GM21723 (cell line): ENCODE measurements around the gene HSD17B2.

Experiments used
- ATAC-seq: cut with Tn5 transposase; IDR thresholded peaks from one replicate; pipeline ENCODE4 v1.9.1; 2021; ENCODE audit warnings: mild to moderate bottlenecking, moderate library complexity; ENCODE audit not compliant: unreplicated experiment

HSD17B2 gene

GRCh38 chr16:82047374-82047773 lies 12.3 kb downstream of the HSD17B2 start:
- no peak for ATAC-seq

- no peak for ATAC-seq
Observed at GRCh38 chr16:82047787-82048186, 12.7 kb downstream of the HSD17B2 start.

DNA sequence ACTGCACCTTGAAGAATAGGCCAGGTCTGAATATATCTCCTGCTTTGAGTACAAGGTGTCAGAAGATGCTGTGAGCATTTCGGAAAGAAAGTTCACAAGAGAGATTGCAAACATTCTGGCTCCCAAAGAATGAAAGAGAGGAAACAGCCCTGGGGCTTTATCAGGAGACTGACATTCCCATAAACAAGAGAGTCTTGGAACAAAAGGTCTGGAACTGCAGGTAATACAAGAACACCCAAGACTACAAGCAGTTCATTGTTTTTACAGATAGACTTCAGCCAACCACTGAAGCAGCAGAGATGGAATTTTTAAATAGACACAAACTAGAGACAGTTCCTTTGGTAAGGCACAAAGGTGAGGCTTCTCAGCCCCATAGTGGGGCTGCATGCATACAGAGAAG lies 14.4 kb downstream of the HSD17B2 start:
- no peak for ATAC-seq

DNA sequence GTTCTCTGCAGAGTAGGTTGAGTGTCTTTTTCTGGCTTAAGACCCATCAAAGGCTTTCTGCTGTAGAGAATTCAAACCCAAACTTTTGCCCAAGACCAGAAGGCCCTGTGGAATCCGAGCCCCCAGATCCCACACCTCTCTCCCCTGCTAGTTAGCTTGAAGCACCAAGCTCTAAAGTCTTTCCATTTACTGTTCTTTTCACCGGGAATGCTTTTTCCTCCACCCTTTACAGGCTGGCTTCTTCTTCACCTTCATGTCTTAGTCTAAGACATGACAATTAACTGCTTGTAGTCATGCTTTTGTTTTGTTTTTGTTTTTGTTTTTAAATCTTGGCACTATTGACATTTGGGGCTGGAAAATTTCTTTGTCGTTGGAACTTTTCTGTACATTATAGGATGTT lies 15.5 kb downstream of the HSD17B2 start:
- no peak for ATAC-seq

DNA sequence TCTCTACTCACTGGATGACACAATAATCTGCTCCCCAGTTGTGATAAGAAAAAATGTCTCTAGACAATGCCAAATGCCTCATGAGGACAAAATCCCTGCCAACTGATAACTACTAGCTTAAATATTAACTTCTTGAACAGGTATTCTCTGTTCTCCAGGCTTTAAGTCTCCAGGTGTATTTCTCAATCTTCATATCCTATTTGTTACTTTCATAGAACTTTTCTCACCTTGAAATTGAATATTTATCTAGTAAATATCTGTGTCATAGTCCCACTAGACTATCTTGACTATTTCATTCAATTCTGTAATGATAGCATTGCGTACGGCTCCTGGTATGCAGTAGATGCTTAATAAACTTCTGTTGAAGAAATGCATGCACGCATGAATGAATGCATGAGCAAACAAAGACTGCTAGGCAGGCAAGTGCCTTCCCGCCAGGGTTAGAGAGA lies 15.9 kb downstream of the HSD17B2 start:
- ATAC-seq = no peak

DNA sequence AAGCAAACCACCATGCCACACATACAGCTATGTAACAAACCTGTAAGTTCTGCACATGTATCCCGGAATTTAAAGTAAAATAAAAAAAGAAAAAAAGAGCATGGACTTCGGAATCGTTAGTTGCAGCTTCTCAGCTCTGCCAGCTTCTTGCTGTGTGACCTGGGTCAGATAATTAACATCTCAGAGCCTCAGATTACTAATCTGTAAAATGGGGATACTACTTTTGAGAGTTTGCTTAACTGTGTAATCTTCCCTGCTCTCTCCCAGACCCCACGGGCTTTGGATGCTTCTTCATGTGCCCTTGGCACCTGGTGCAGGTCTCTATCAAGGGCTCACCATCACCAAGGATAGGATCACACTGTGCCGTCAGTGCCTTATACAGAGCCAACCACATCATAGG lies 16.6 kb downstream of the HSD17B2 start:
- ATAC-seq = no peak

DNA sequence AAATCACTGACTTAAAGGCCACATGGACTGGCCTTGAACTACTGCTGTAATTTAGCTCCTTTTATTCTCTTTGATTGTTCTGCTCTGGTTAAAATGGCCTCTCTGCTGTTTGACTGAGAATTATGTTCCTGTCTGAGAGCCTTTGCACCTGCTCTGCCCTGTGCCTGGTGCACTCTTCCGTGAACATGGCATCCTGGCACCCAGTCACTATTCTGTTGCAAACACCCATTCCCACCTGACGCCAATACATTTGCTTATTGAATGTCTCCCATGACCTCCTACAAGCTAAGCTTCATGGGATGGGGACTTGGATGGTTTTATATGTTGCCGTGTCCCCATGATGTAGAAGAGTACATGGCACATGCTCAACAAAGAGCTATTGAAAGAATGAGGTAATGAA lies 20.1 kb downstream of the HSD17B2 start:
- ATAC-seq = no peak

DNA sequence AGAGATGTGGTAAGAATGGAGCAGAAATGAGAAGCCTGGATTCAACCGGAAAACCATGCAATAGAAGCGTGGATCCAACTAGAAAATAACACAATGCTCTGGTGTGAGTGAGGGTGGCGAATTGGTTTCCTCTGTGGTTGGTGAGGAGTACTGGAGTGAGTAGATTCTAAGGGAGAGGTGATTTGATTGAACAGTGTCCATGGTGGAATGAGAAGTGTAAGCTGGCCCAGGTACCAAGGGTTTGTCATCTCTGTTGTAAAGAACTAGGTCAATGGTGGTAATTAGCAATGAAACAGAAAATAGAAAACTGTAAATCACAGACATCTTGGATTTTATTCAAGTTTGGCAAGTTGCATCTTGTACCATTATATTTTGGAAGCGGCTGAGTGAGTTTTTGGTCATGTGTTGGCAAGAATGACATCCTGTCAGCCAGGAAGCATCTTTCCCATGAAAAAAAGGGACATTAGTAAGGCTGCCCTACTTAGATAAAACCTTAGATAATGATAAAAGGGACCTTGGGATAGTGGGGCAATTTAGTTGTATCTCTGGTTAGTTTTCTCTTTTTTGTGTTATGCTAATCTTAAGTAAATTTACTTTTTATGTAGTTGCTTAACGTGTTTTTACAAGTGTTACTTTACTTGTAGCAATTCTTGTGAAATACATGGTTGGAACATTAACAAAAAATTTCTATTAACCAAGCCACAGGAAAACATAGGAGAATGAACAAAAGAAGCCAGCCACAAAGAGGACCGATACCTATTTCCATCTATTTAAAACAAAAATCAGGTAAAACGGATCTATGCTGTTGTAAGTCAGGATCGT lies 20.9 kb downstream of the HSD17B2 start:
- ATAC-seq = no peak

DNA sequence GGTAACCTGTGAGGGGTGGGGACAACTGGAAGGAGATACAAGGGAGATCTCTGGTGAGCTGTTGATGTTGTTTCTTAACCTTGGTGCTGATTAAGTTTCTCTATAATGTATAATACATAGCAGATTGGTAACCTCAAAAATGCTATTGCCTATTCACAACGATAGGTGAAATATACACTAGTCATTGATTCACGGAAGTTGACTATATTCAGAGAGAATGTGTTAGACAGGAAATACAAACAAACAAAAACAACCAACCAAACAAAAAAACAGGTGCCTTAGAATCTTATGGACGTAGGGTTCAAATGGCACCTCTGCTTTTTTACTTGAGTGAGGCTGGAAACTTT lies 21.5 kb downstream of the HSD17B2 start:
- no peak for ATAC-seq

- ATAC-seq = no peak
Observed at GRCh38 chr16:82059161-82059982, 24.3 kb downstream of the HSD17B2 start.

DNA sequence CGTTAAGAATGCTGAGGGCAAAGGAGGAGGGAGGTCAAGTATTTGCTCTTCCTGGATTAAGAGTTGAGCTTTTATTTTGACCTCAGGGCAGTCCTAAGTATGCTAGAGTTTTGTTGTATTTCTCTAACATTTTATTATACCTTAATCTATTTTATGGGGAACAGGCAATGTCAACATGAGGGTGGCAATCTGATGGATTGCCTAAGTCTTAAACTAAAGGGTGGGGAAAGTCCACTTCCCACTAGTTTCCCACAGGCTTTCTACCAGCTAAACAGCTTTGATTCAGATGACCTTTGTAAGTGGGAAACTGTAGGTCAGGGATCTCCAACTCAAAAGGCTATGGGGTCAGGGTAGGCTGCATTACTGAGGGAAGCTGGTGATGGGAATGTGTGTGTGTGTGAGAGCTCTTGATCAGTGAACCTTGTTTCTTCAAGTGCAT lies 24.9 kb downstream of the HSD17B2 start:
- no peak for ATAC-seq

GRCh38 chr16:82061861-82062525 lies 26.9 kb downstream of the HSD17B2 start:
- ATAC-seq = no peak

DNA sequence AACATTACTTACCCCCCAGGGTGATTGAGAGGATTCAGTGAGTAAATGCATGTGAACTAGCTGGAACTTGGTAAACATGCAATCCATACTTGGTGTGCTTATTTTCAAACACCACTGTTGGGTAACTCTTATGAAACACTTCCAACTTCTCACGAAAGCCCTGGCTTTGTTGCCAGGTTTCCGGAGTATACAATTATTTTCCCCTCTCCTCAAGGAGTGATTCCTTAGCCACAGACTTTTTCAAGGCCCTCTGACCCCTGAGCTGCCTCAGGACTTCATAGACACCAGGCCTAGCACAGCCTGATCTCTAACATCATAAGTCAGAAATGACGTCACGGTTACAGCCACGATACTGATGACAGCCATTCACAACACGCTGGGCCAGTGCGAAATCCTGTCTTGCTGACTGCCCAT lies 27.6 kb downstream of the HSD17B2 start:
- no peak for ATAC-seq

DNA sequence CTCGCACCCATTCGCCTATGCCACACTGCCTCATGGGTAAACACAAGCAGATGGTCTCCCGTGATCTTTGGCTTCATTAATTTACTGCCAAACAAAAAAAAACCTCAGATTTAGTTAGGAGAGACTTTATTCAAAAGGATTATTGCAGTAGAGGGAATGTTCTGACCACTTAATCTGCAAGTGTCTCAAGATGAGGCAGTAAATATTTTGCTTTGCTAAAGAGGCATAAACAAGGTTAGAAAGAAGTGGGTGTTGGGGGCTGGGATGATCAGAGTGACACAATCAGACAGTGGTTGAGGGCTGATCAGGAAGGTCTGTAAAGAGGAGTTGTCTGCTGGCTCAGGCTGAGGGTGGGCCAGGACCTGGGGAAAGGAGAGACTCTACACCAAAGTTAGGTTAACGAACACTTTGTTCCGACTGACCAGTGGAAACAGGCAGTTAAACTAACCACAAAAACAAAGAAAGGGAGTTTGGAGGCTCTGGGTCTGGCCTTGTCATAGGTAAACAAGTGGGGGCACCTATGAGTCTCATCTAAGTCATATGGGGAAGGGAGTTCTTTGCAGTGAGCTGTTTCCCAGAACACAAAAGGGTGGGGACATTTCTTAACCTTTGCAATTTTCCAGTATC lies 28.5 kb downstream of the HSD17B2 start:
- no peak for ATAC-seq

GRCh38 chr16:82067042-82067803 lies 32.2 kb downstream of the HSD17B2 start:
- no peak for ATAC-seq

DNA sequence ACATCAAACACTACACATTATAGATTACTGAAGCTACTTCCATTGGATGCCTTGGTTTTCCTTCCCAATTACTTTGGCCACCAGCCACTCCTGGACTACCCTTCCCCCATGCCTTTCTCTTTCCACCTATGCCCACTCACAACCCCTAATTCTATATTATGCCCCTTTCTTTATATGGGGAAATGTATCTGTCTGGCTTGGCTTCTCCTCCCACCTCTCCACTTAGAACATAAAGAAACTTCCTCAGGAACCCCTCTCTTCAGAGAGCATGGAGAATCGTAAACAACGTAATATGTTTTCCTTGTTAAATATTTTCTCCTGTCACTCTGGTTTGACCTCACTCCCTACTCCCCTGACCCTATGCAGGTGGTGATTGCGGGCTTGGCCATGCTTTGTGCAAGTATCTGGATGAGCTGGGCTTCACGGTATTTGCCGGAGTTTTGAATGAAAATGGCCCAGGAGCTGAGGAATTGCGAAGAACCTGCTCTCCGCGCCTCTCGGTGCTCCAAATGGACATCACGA lies 32.8 kb downstream of the HSD17B2 start:
- no peak for ATAC-seq

DNA sequence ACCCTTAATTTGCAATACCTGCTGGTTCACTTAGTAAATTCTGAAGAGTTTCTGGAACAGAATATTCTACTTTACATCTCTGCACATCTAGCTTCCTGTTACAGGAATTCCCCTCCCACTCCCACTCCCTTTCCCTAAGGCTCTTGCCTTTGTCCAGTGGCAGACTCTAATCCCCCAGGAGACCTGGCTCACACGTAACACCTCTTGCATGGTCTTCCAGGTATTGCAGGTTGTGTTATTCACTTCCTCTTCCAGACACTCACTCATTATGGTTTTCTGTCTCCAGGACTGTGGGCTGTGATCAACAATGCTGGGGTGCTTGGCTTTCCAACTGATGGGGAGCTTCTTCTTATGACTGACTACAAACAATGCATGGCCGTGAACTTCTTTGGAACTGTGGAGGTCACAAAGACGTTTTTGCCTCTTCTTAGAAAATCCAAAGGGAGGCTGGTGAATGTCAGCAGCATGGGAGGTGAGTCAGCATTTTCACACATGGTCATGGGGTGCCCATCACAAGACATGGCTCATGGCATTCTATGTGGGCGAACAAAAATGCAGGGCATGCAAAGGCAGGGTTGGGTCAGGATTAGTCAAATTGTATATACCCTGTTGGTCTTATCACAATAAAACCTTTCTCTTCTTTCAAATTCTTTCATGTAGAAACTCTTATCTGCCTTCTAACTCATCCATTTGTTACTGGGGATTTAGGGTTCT lies 35.8 kb downstream of the HSD17B2 start:
- no peak for ATAC-seq

DNA sequence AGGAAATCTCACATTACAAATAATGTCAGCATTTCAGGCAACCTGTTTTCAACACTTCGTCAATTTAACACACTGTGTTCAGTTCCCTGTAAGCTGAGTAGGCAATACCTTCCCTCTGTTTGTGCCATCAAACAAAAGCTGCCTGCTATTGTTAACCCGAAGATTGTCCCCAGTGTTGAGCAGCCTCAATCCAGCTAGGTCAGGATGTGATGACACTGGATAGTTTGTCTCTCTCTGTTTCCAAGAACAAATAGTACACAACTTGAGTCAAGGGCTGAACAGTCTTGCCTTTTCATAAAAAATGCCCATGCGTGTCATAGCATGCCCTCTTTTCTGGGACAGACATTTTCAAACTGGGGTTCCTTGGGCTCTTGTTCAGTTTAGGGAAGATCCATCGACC lies 36.4 kb downstream of the HSD17B2 start:
- no peak for ATAC-seq

GRCh38 chr16:82072313-82072712 lies 37.3 kb downstream of the HSD17B2 start:
- ATAC-seq = no peak
